Measurements from ENCODE around the gene PTPN11.
"Not testable (repeated sequence)": the region's sequence is repeated elsewhere in the genome, so short reads cannot be mapped to it uniquely, and the experiment has no call there.

Gene PTPN11

GRCh38 chr12:112448165-112448564, 29.4 kb downstream of the PTPN11 start:
- DNase-seq (ENCODE audit: low spot score), result not testable (repeated sequence)

DNA sequence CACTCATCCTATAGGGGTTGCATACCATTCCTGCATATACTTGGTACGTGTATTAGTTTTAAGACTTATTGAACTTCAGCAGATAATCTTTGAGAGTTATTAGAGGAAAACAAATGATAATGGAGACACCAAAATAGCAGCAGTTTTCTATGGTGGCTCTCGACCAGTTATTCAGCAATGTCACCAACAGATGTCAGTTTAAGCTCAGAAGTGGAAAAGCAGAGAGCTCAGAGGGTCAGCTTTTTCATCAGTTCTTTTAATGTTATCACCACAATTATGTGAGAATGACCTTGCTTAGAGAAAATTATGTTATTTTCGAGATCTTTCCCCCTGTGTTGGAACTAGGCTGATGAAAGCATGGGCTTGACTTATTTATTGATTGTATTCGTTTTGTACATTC, 32.0 kb downstream of the PTPN11 start:
- DNase-seq (ENCODE audit: low spot score), result peak; percentile 80

DNA sequence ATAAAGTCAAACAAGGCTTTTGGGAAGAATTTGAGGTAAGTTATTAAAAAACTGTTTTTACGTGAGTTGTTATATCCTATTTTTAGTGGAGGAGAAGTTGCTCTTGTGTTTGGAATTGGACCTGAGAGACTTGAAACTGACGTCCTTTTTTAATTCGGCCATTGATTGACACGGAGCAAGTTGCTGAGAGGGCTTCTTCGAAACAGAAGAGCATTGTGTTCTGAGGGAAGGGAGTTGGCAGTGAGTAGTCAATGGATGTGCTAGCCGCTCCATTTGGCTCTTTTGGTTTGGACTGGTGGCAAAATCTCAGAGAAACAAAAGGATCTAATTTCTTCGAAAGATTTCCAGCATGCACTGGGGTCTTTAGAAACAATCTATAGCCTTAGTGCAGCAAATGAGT, 37.3 kb downstream of the PTPN11 start:
- peak; percentile 96 for DNase-seq (ENCODE audit: low spot score)

DNA sequence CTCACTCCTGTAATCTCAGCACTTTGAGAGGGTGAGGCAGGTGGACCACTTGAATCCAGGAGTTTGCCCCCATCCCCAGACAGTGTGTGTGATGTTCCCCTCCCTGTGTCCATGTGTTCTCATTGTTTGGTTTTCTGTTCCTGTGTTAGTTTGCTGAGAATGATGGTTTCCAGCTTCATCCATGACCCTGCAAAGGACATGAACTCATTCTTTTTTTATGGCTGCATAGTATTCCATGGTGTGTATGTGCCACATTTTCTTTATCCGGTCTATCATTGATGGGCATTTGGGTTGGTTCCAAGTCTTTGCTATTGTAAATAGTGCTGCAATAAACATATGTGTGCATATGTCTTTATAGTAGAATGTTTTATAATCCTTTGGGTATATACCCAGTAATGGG, 38.4 kb downstream of the PTPN11 start:
- DNase-seq (ENCODE audit: low spot score), result not testable (repeated sequence)

- no peak for DNase-seq (ENCODE audit: low spot score)
Observed at GRCh38 chr12:112458330-112458729, 39.6 kb downstream of the PTPN11 start.

- DNase-seq (ENCODE audit: low spot score), result no peak
Observed at GRCh38 chr12:112458751-112459150, 40.0 kb downstream of the PTPN11 start.

DNA sequence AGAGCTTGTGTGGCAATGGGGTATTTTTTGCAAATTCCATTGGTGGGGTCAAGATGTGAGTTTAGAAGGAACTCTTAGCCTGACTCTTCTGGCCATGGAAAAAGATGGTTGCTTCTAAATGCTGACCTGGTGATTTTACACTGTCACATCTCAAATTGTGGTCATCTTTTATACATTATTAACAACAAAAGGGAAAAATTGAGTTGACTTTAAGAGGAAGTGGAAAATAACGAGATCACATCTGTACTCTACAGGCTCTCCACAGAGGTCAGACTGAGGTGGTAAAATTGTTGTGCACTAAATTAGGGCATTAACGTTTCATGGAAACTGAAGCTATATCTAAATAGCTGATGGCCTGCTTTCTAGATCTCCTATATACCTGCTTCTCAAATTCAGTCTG, 44.7 kb downstream of the PTPN11 start:
- DNase-seq (ENCODE audit: low spot score), result no peak

DNA sequence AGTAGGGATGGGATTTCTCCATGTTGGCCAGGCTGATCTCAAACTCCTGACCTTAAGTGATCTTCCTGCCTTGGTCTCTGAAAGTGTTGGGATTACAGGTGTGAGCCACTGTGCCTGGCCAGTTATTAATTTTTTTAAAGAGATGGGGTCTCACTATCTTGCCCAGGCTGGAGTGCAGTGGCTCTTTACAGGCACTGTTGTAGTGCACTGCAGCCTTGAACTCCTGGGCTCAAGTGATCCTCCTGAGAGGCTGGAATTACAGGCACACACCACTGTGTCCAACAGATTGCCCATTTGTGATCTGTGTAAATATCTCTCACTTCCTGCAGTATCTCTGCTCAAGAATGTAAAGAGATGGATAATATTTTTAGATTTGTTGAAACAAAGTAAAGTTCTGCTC, 45.9 kb downstream of the PTPN11 start:
- no peak for DNase-seq (ENCODE audit: low spot score)

DNA sequence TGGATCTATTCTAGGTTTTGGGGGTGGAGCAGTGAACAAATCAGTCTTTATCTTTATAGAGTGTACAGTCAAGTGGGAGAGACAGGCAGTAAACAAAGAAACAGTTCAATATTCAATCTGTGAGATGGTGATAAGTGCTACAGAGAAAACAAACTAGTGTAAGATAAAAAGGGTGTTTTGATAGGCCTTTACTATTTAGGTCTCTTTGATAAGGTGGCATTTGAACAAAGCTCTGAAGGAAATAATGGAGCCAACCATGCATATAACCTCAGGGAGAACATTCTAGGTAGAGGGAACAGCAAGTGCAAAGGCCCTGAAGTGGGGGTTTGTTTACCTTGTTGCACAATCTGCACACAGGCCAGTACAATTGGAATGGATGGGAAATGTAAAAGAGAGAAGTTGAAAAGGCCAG, 47.3 kb downstream of the PTPN11 start:
- DNase-seq (ENCODE audit: low spot score), result no peak

DNA sequence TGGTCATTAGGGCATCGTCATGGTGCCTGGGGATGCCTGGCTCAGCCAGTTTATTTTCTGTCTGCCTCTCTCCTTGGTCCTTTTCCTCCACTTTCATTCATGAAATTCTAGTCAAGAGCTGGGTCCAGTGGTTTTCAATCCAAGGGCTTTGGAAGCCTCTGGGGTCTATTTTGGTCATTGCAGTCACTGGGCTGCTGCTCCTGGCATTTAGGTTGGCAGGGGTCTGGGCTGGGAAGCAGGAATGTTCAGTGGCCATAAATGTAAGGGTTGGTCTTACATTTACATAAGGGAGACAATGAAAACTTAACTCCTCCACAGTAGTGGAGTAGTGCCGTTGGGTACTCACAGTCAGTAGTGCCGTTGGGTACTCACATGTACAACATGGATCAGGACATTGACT, 48.1 kb downstream of the PTPN11 start:
- no peak for DNase-seq (ENCODE audit: low spot score)

GRCh38 chr12:112468046-112468445, 49.3 kb downstream of the PTPN11 start:
- no peak for DNase-seq (ENCODE audit: low spot score)

DNA sequence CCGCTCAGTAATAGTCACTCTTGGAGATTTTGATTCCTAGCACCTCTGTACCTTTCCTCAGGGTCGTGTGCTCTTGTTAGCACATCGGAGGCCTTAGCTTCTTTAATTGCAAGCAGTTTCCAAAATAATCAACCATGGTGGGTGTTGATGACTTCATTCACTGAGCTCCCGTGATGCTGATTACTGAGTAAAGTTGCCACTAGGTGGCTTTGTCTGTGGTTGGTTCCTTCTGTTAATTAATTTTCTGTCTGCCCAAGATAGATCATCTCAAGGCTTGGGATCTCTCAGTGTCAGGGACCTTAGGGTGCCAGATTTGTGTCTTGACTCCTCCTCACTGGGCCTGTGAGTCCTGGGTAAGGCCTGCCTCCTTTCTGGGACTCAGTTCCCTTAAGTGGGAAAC, 54.3 kb downstream of the PTPN11 start:
- no peak for DNase-seq (ENCODE audit: low spot score)

DNA sequence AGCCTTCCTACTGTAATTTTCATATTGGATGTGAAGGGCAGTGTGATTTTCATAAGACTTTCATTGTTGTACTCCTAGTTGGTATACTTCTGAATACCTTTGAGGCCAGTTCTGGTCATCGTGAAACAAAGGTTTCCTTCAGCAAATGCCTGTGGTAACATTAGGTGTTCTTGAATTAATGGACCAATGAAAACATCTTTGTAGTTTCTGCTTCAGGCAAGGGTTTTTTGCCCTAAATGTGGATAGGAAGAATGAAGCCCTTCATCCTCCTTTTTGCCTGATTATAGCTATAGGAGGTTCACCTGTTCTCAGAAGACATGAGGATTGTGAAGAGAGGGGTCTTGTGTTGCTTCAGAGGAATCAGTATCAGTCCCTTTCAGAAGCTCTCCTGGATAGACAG, 60.7 kb downstream of the PTPN11 start:
- no peak for DNase-seq (ENCODE audit: low spot score)

- DNase-seq (ENCODE audit: low spot score), result no peak
Observed at GRCh38 chr12:112480931-112481330, 62.2 kb downstream of the PTPN11 start.

DNA sequence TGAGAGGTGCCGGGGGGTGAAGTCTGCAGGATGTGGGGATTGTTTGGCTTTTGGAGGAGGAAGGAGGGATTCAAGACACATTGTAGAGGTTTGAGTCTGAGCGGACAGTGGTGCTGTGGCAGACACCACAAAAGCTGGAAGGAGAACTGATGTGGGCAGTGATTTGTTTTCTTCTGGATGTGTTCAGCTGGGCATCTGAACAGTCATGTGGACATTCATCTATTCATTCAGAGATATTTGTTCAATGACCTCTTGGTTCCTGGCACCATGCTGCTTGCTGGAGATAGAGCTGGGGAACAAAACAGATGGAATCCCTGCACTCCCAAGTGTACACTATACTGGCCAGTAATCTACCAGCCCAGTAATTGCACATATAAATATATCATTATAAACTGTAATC, 64.0 kb downstream of the PTPN11 start:
- peak; percentile 96 for DNase-seq (ENCODE audit: low spot score)

GRCh38 chr12:112486361-112486760, 67.6 kb downstream of the PTPN11 start:
- DNase-seq (ENCODE audit: low spot score), result no peak

DNA sequence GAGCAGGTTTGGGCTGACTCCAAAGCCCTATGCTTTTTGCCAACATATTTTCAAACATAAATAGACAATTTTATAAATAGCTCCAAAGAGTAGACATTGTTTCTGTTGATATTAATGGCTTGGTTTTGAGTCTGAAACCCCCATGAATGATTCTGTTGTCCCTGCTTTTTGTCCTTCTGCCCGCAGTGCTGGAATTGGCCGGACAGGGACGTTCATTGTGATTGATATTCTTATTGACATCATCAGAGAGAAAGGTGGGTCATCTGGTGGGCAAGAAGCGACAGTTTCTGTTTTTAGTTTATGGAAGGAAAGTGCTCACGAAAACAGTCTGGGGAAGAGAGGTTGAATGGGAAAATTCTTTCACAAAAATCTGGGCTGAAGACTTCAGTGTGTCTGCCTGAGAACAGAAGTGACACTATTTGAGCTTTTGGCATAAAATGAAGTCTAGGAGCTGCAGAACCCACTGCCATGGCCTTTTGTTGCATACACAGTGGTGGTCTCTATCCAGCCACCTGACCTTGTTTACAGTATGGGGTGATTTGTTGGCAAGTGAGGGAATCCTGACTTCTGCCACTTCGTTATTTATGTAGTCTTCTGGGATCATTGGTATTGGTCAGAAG, 69.6 kb downstream of the PTPN11 start:
- peak; percentile 88 for DNase-seq (ENCODE audit: low spot score)

DNA sequence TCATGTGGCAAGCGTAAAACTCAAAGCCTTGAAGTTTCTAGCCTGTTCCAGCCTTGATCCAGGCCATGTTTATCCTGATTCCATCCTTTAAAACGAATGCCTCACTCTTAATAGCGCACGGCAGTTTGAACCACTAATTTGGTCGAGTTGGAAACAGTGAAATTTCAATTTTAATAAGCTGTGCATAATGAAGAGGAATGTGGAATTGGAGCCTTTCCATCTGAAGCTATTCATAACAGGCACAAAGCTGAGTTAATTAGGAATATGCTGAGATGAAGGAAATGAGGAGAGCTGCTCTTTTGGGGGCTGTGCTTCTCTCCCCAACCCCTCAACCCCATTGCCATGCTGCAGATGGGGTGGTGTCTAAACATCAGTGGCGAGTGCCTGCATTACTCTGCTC, 70.7 kb downstream of the PTPN11 start:
- no peak for DNase-seq (ENCODE audit: low spot score)

GRCh38 chr12:112496496-112496895, 77.7 kb downstream of the PTPN11 start:
- DNase-seq (ENCODE audit: low spot score), result no peak

- DNase-seq (ENCODE audit: low spot score), result no peak
Observed at GRCh38 chr12:112498580-112498979, 79.8 kb downstream of the PTPN11 start.

- no peak for DNase-seq (ENCODE audit: low spot score)
Observed at GRCh38 chr12:112503512-112503911, 84.8 kb downstream of the PTPN11 start.

DNA sequence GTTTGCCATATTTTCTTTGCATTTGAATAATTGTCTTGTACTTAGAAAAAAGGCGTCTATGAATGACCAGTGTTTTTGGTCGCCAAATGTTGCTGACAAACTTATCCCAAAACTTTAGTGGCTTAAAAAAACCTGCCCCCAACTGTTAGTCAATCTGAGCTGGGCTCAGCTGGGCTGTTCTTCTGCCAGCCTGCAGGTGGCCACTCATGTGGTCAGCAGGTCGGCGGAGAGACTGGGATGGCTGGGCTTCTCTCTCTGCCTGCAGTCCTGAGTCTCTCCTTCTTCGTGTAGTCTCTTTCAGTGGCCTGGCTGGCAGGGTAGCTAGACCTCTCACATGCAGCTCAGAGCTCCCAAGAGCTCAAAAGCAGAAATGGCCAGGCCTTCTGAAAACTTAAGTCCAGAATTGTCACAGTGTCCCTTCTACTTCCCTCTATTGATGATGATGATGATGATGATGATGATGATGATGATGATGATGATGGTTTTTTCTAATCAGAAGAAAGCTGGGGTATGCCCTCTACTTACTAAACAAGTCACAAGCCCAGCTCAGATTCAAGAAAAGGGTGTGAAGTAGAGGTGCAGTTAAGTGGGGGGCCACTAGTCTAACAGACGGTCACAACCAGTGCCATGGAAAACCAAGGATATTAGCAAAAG, 87.9 kb downstream of the PTPN11 start:
- no peak for DNase-seq (ENCODE audit: low spot score)

- no peak for DNase-seq (ENCODE audit: low spot score)
Observed at GRCh38 chr12:112513471-112513870, 94.7 kb downstream of the PTPN11 start.

GRCh38 chr12:112514456-112514855, 95.7 kb downstream of the PTPN11 start:
- no peak for DNase-seq (ENCODE audit: low spot score)
